Natural killer cell (primary cell): ENCODE measurements around the gene PERM1. TPM values are rescaled to one million over a fixed set of nuclear protein-coding genes. Genes with fewer than 3 reads are reported as not detected.

Experiments used
- ATAC-seq, 3 donors: fragments of 150-1000 bp in 2 of 3; fragments of 200-7000 bp in 1 of 3; cut with Tn5 transposase; 1 replicate in 1 of 3; 2 replicates in 2 of 3; pipeline ENCODE4 v1.10.0; 2021; ENCODE audit warnings: mild to moderate bottlenecking in 2 of 3, moderate library complexity in 2 of 3
- DNase-seq, 2 donors: peaks; one replicate each; pipeline versions ENCODE4 v3.0.0 to v3.0.0-alpha.2; 2013 to 2021; ENCODE audit warnings: mixed read lengths in 1 of 2
- H3K27ac ChIP-seq: one replicate; pipeline ENCODE4 v1.5.1; 2013; ENCODE audit warnings: mild to moderate bottlenecking, low read length
- H3K27me3 ChIP-seq: one replicate; pipeline ENCODE4 v1.6.1; 2013; ENCODE audit warnings: low read length; ENCODE audit not compliant: control insufficient read depth, insufficient read depth
- H3K36me3 ChIP-seq: one replicate; pipeline ENCODE4 v1.6.1; 2013; ENCODE audit warnings: low read length; ENCODE audit not compliant: control insufficient read depth, insufficient read depth
- H3K4me1 ChIP-seq: one replicate; pipeline ENCODE4 v1.6.1; 2013; ENCODE audit warnings: low read length; ENCODE audit not compliant: control insufficient read depth, insufficient read depth
- H3K4me3 ChIP-seq: one replicate; pipeline ENCODE4 v1.5.1; 2013; ENCODE audit warnings: low read length
- H3K9me3 ChIP-seq: one replicate; pipeline ENCODE4 v1.6.1; 2013; ENCODE audit warnings: low read length; ENCODE audit not compliant: control insufficient read depth, insufficient read depth
- H3K27ac Mint-ChIP-seq, 2 donors: one replicate each; pipeline ENCODE4 v1.8.0; 2022; ENCODE audit warnings: mild to moderate bottlenecking in 2 of 2, mixed read lengths in 2 of 2, moderate library complexity in 1 of 2
- H3K27me3 Mint-ChIP-seq, 2 donors: one replicate each; pipeline ENCODE4 v1.8.0; 2022; ENCODE audit warnings: low read depth in 2 of 2, mixed read lengths in 2 of 2
- H3K36me3 Mint-ChIP-seq: one replicate; pipeline ENCODE4 v1.8.0; 2022; ENCODE audit warnings: mixed read lengths
- H3K4me1 Mint-ChIP-seq, 2 donors: one replicate each; pipeline ENCODE4 v1.8.0; 2022; ENCODE audit warnings: mixed read lengths in 2 of 2
- H3K4me3 Mint-ChIP-seq: one replicate; pipeline ENCODE4 v1.8.0; 2022; ENCODE audit warnings: mild to moderate bottlenecking, moderate library complexity, mixed read lengths
- H3K9me3 Mint-ChIP-seq, 2 donors: one replicate each; pipeline ENCODE4 v1.8.0; 2022; ENCODE audit warnings: mixed read lengths in 2 of 2
- CTCF ChIP-seq: fragments of 200-600 bp; IDR thresholded peaks from one replicate; pipeline ENCODE4 v1.8.0; 2022; ENCODE audit warnings: antibody characterized with exemption
- WGBS: methylation state at CpG from one replicate; pipeline ENCODE4 v1.1.7; 2013; ENCODE audit warnings: missing lambda C conversion rate; ENCODE audit not compliant: insufficient coverage; 5-methylcytosine and 5-hydroxymethylcytosine counted together
- intact Hi-C: fragments of 100-400 bp; cut with micrococcal nuclease; formaldehyde crosslinking; loops from one replicate; pipeline ENCODE4 v1.14.2; 2022
- total RNA-seq, 4 donors: library from RNA; stranded (reverse); fragments of 120-200 nt in 1 of 4; gene quantifications; one replicate each; pipeline versions ENCODE4 v1.2.3 to v1.2.4, GENCODE V29; 2013 to 2022

Gene PERM1
- total RNA-seq, 3 donors from 2014 or later (not counting 1 experiment from before 2014, with no cell fraction given), result not detected

GRCh38 chr1:982765-983436 is 1.0 kb upstream of the PERM1 start:
- no peak overlapping the region for H3K27ac Mint-ChIP-seq
- no peaks in the 10 kb centered on the region for H3K9me3 Mint-ChIP-seq
- no peak for DNase-seq
- Histone ChIP-seq H3K36me3 (no peaks in the 10 kb centered on the region), H3K4me1 (no peaks in the 10 kb centered on the region), H3K9me3 (no peaks in the 10 kb centered on the region), H3K27ac (no peak overlapping the region), H3K4me3 (no peak overlapping the region), H3K27me3 (no peaks in the 10 kb centered on the region)
- no peaks in the 10 kb centered on the region for H3K4me1 Mint-ChIP-seq
- H3K4me3 Mint-ChIP-seq, result no peak overlapping the region
- WGBS, result 84% methylated on average over 43 of the region's 43 CpGs
- no peak for ATAC-seq
- intact Hi-C loops, result loop anchor here (5.0 kb wide), 1 partner anchor 309 kb away; no protein-coding TSS in a partner anchor
- no peak for TF ChIP-seq CTCF
- no peaks in the 10 kb centered on the region for H3K36me3 Mint-ChIP-seq
- H3K27me3 Mint-ChIP-seq, result peaks cover 17% of the 10 kb centered on the region in 2 donors

- ATAC-seq (no peak), DNase-seq (no peak)
- no peaks in the 10 kb centered on the region for H3K9me3 Mint-ChIP-seq
- Histone ChIP-seq H3K36me3 (no peaks in the 10 kb centered on the region), H3K27ac (no peak overlapping the region), H3K27me3 (no peaks in the 10 kb centered on the region), H3K4me3 (no peak overlapping the region), H3K9me3 (no peaks in the 10 kb centered on the region), H3K4me1 (no peaks in the 10 kb centered on the region)
- intact Hi-C loops, result loop anchor here (5.0 kb wide), 1 partner anchor 311 kb away; no protein-coding TSS in a partner anchor
- H3K4me3 Mint-ChIP-seq, result no peak overlapping the region
- no peak for TF ChIP-seq CTCF
- no peaks in the 10 kb centered on the region for H3K4me1 Mint-ChIP-seq
- 78% methylated on average over 21 of the region's 21 CpGs for WGBS
- H3K27me3 Mint-ChIP-seq, result peaks cover 14 to 17% of the 10 kb centered on the region in 2 donors
- no peak overlapping the region for H3K27ac Mint-ChIP-seq
- no peaks in the 10 kb centered on the region for H3K36me3 Mint-ChIP-seq
These were observed 370 bp downstream of the PERM1 start for GRCh38 chr1:981491-981954.

GRCh38 chr1:980602-981395 is 1.1 kb downstream of the PERM1 start:
- no peaks in the 10 kb centered on the region for H3K9me3 Mint-ChIP-seq
- H3K36me3 ChIP-seq, result no peaks in the 10 kb centered on the region
- no peak overlapping the region for H3K27ac Mint-ChIP-seq
- peaks cover 0 to 4% of the 10 kb centered on the region in 2 donors for H3K4me1 Mint-ChIP-seq
- H3K4me3 ChIP-seq, result no peak overlapping the region
- H3K36me3 Mint-ChIP-seq, result no peaks in the 10 kb centered on the region
- H3K4me1 ChIP-seq, result peaks cover 7% of the 10 kb centered on the region
- 81% methylated on average over 35 of the region's 35 CpGs for WGBS
- no peak overlapping the region for H3K27ac ChIP-seq
- H3K4me3 Mint-ChIP-seq, result no peak overlapping the region
- no peaks in the 10 kb centered on the region for H3K27me3 ChIP-seq
- H3K9me3 ChIP-seq, result no peaks in the 10 kb centered on the region
- no peak for TF ChIP-seq CTCF
- H3K27me3 Mint-ChIP-seq, result peaks cover 7 to 13% of the 10 kb centered on the region in 2 donors
- DNase-seq, result no peak
- intact Hi-C loops, result loop anchor here (5.0 kb wide), 1 partner anchor 312 kb away; no protein-coding TSS in a partner anchor
- no peak for ATAC-seq
